ENCODE data around the gene ANKRA2.

DNA sequence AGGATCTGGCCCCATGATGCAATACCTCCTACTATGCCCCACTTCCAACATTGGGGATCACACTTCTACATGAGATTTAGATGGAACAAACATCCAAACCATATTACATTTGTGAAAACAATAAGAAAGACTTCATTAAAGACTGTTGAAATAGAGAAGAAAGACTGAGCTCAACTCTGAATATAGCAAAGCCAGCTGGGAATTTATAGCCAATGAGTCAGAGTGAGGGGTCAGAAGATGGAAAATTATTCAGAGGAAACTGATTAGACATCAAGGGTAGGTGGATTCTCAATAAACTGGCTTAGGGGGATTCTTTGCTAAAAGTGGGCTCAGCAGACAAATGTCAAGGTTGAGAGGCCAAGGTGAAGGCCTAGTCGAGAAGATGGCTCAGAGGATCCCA lies 41.6 kb downstream of the ANKRA2 start:
- TF ChIP-seq, protein P1, sequence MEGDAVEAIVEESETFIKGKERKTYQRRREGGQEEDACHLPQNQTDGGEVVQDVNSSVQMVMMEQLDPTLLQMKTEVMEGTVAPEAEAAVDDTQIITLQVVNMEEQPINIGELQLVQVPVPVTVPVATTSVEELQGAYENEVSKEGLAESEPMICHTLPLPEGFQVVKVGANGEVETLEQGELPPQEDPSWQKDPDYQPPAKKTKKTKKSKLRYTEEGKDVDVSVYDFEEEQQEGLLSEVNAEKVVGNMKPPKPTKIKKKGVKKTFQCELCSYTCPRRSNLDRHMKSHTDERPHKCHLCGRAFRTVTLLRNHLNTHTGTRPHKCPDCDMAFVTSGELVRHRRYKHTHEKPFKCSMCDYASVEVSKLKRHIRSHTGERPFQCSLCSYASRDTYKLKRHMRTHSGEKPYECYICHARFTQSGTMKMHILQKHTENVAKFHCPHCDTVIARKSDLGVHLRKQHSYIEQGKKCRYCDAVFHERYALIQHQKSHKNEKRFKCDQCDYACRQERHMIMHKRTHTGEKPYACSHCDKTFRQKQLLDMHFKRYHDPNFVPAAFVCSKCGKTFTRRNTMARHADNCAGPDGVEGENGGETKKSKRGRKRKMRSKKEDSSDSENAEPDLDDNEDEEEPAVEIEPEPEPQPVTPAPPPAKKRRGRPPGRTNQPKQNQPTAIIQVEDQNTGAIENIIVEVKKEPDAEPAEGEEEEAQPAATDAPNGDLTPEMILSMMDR (IDR thresholded peaks at IDR 0.05): no peak
- no peak for TF ChIP-seq POLR2AphosphoS5 (IDR thresholded peaks at IDR 0.05)
- no peak for TF ChIP-seq POLR2A (IDR thresholded peaks at IDR 0.05)
- TF ChIP-seq EP300 (IDR thresholded peaks at IDR 0.05; ENCODE audit: low read depth): no peak
